ENCODE measurements around the gene SLC35F6. TPM values are rescaled to one million over a fixed set of nuclear protein-coding genes. Genes with fewer than 3 reads are reported as not detected.

Gene SLC35F6
- total RNA-seq, 1 donor from 2014 or later: 11.5 TPM

GRCh38 chr2:26723991-26724750, 39.9 kb upstream of the SLC35F6 start:
- Mint-ChIP-seq H3K4me3 (no peak overlapping the region), H3K27ac (peak overlapping the region; percentile 10), H3K9me3 (no peaks in the 10 kb centered on the region), H3K4me1 (no peaks in the 10 kb centered on the region), H3K36me3 (ENCODE audit: low read depth) (no peaks in the 10 kb centered on the region), H3K27me3 (peaks cover 2% of the 10 kb centered on the region)
- no peak for DNase-seq
- intact Hi-C loops (cut with micrococcal nuclease): no loop called here

- H3K9me3 Mint-ChIP-seq: no peaks in the 10 kb centered on the region
- intact Hi-C loops (cut with micrococcal nuclease): no loop called here
- no peak overlapping the region for H3K27ac Mint-ChIP-seq
- no peaks in the 10 kb centered on the region for H3K4me1 Mint-ChIP-seq
- no peaks in the 10 kb centered on the region for H3K36me3 Mint-ChIP-seq (ENCODE audit: low read depth)
- H3K27me3 Mint-ChIP-seq: peaks cover 2% of the 10 kb centered on the region
- no peak overlapping the region for H3K4me3 Mint-ChIP-seq
- no peak for DNase-seq
Observed at GRCh38 chr2:26724784-26725520, 39.1 kb upstream of the SLC35F6 start.

GRCh38 chr2:26725521-26725820, 38.6 kb upstream of the SLC35F6 start:
- Mint-ChIP-seq H3K27ac (no peak overlapping the region), H3K9me3 (no peaks in the 10 kb centered on the region), H3K4me3 (no peak overlapping the region), H3K36me3 (ENCODE audit: low read depth) (no peaks in the 10 kb centered on the region), H3K4me1 (no peaks in the 10 kb centered on the region), H3K27me3 (peaks cover 2% of the 10 kb centered on the region)
- no peak for DNase-seq
- intact Hi-C loops (cut with micrococcal nuclease): no loop called here

- Mint-ChIP-seq H3K36me3 (ENCODE audit: low read depth) (no peaks in the 10 kb centered on the region), H3K4me3 (no peak overlapping the region), H3K9me3 (no peaks in the 10 kb centered on the region), H3K27me3 (peaks cover 2% of the 10 kb centered on the region), H3K4me1 (no peaks in the 10 kb centered on the region), H3K27ac (no peak overlapping the region)
- intact Hi-C loops (cut with micrococcal nuclease): no loop called here
- no peak for DNase-seq
Observed at GRCh38 chr2:26726228-26726627, 37.9 kb upstream of the SLC35F6 start.

- Mint-ChIP-seq H3K36me3 (ENCODE audit: low read depth) (no peaks in the 10 kb centered on the region), H3K4me3 (no peak overlapping the region), H3K9me3 (no peaks in the 10 kb centered on the region), H3K4me1 (no peaks in the 10 kb centered on the region), H3K27ac (no peak overlapping the region), H3K27me3 (peaks cover 2% of the 10 kb centered on the region)
- intact Hi-C loops (cut with micrococcal nuclease): no loop called here
- DNase-seq: peak; percentile 65
Observed at GRCh38 chr2:26727641-26728561, 36.2 kb upstream of the SLC35F6 start.

GRCh38 chr2:26729311-26729710, 34.8 kb upstream of the SLC35F6 start:
- Mint-ChIP-seq H3K27ac (no peak overlapping the region), H3K4me1 (no peaks in the 10 kb centered on the region), H3K9me3 (no peaks in the 10 kb centered on the region), H3K27me3 (peaks cover 2% of the 10 kb centered on the region), H3K36me3 (ENCODE audit: low read depth) (no peaks in the 10 kb centered on the region), H3K4me3 (no peak overlapping the region)
- no peak for DNase-seq
- intact Hi-C loops (cut with micrococcal nuclease): no loop called here

- Mint-ChIP-seq H3K4me3 (no peak overlapping the region), H3K27me3 (peaks cover 2% of the 10 kb centered on the region), H3K4me1 (no peaks in the 10 kb centered on the region), H3K27ac (no peak overlapping the region), H3K9me3 (no peaks in the 10 kb centered on the region), H3K36me3 (ENCODE audit: low read depth) (no peaks in the 10 kb centered on the region)
- intact Hi-C loops (cut with micrococcal nuclease): no loop called here
- no peak for DNase-seq
Observed at GRCh38 chr2:26730549-26731344, 33.3 kb upstream of the SLC35F6 start.

- no peaks in the 10 kb centered on the region for H3K36me3 Mint-ChIP-seq (ENCODE audit: low read depth)
- no peak overlapping the region for H3K27ac Mint-ChIP-seq
- intact Hi-C loops (cut with micrococcal nuclease): no loop called here
- H3K4me3 Mint-ChIP-seq: no peak overlapping the region
- DNase-seq: no peak
- H3K4me1 Mint-ChIP-seq: no peaks in the 10 kb centered on the region
- no peaks in the 10 kb centered on the region for H3K9me3 Mint-ChIP-seq
- peaks cover 2% of the 10 kb centered on the region for H3K27me3 Mint-ChIP-seq
Observed at GRCh38 chr2:26731714-26732113, 32.4 kb upstream of the SLC35F6 start.

- Mint-ChIP-seq H3K9me3 (no peaks in the 10 kb centered on the region), H3K36me3 (ENCODE audit: low read depth) (no peaks in the 10 kb centered on the region), H3K27me3 (peaks cover 5% of the 10 kb centered on the region), H3K27ac (no peak overlapping the region), H3K4me1 (no peaks in the 10 kb centered on the region), H3K4me3 (no peak overlapping the region)
- intact Hi-C loops (cut with micrococcal nuclease): no loop called here
- DNase-seq: no peak
Observed at GRCh38 chr2:26732446-26732845, 31.6 kb upstream of the SLC35F6 start.

- Mint-ChIP-seq H3K36me3 (ENCODE audit: low read depth) (no peaks in the 10 kb centered on the region), H3K27me3 (peaks cover 5% of the 10 kb centered on the region), H3K9me3 (no peaks in the 10 kb centered on the region), H3K27ac (no peak overlapping the region), H3K4me1 (no peaks in the 10 kb centered on the region), H3K4me3 (no peak overlapping the region)
- DNase-seq: no peak
- intact Hi-C loops (cut with micrococcal nuclease): no loop called here
Observed at GRCh38 chr2:26733413-26733812, 30.7 kb upstream of the SLC35F6 start.

GRCh38 chr2:26735097-26735496, 29.0 kb upstream of the SLC35F6 start:
- intact Hi-C loops (cut with micrococcal nuclease): no loop called here
- Mint-ChIP-seq H3K4me1 (no peaks in the 10 kb centered on the region), H3K4me3 (no peak overlapping the region), H3K27me3 (peaks cover 3% of the 10 kb centered on the region), H3K9me3 (no peaks in the 10 kb centered on the region), H3K27ac (no peak overlapping the region), H3K36me3 (ENCODE audit: low read depth) (no peaks in the 10 kb centered on the region)
- no peak for DNase-seq

GRCh38 chr2:26735883-26736588, 28.0 kb upstream of the SLC35F6 start:
- Mint-ChIP-seq H3K27me3 (peaks cover 5% of the 10 kb centered on the region), H3K4me3 (no peak overlapping the region), H3K9me3 (no peaks in the 10 kb centered on the region), H3K27ac (no peak overlapping the region), H3K4me1 (peaks cover 2% of the 10 kb centered on the region), H3K36me3 (ENCODE audit: low read depth) (no peaks in the 10 kb centered on the region)
- DNase-seq: no peak
- intact Hi-C loops (cut with micrococcal nuclease): no loop called here

GRCh38 chr2:26737221-26737620, 26.9 kb upstream of the SLC35F6 start:
- Mint-ChIP-seq H3K4me1 (peaks cover 2% of the 10 kb centered on the region), H3K27ac (no peak overlapping the region), H3K4me3 (no peak overlapping the region), H3K27me3 (peaks cover 5% of the 10 kb centered on the region), H3K36me3 (ENCODE audit: low read depth) (no peaks in the 10 kb centered on the region), H3K9me3 (no peaks in the 10 kb centered on the region)
- DNase-seq: no peak
- intact Hi-C loops (cut with micrococcal nuclease): no loop called here

Data from activated CD4-positive, alpha-beta T cell treated with anti-CD3 and anti-CD28 coated beads, Interleukin-2, amount 10 ng/mL, durations not matched to agents 24 days and 14 days (primary cell).